Measurements from ENCODE around the gene CGN. TPM values are rescaled to one million over a fixed set of nuclear protein-coding genes. Genes with fewer than 3 reads are reported as not detected.
A peak's percentile ranks its signal among the peaks of the same experiment; 100 is the strongest.

The CGN gene
- 1.6 and 2.4 TPM in 2 replicates for total RNA-seq (2014; rRNA removed; shearing (Covaris generic))
- 0.10 TPM in 2 replicates for polyA plus RNA-seq (2015; cell fraction: cytosol; rRNA removed)
- polyA plus RNA-seq (2015; cell fraction: nucleus; rRNA removed): 3.9 TPM in 2 replicates

DNA sequence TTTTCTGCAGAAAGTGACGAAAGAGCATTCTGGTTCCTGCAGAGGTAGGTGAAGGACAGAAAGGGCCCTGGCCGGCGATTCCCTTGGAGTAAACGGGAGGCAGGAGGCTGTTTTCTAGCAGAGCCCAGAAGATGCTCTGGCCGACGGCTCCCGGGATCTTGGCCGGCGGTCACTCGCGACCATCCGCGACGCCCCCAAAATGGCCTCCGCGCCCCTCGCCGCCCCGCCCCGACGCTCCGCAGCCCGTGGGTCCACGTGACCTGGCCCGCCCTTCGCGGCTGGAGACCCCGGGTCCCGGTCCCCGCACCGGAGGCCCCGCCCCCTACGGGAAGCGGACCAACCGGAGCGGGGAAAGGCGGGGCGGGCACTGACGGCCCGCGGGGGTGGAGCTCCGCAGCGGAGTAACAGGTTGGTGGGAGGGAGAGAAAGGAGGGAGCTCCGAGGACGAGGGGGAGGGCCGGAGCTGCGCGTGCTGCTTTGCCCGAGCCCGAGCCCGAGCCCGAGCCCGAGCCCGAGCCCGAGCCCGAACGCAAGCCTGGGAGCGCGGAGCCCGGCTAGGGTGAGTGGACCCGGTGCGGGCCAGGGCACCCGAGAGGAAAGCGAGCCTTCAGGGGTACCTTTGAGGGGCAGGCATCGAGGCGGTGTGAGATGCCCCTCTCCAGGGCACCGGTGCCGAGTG is at the start of gene CGN:
Gene CGN (plus strand): TSS at position 431 of the 679 bp plus-strand sequence. CDS start 7,133 bp downstream, outside the sequence.
- DNase-seq (ENCODE audit: low read depth): peak; percentile 78

- DNase-seq (ENCODE audit: low read depth): no peak
These were observed 49.5 kb upstream of the CGN start for GRCh38 chr1:151461694-151462093.

GRCh38 chr1:151465026-151465425 is 46.2 kb upstream of the CGN start:
- DNase-seq (ENCODE audit: low read depth): no peak

DNA sequence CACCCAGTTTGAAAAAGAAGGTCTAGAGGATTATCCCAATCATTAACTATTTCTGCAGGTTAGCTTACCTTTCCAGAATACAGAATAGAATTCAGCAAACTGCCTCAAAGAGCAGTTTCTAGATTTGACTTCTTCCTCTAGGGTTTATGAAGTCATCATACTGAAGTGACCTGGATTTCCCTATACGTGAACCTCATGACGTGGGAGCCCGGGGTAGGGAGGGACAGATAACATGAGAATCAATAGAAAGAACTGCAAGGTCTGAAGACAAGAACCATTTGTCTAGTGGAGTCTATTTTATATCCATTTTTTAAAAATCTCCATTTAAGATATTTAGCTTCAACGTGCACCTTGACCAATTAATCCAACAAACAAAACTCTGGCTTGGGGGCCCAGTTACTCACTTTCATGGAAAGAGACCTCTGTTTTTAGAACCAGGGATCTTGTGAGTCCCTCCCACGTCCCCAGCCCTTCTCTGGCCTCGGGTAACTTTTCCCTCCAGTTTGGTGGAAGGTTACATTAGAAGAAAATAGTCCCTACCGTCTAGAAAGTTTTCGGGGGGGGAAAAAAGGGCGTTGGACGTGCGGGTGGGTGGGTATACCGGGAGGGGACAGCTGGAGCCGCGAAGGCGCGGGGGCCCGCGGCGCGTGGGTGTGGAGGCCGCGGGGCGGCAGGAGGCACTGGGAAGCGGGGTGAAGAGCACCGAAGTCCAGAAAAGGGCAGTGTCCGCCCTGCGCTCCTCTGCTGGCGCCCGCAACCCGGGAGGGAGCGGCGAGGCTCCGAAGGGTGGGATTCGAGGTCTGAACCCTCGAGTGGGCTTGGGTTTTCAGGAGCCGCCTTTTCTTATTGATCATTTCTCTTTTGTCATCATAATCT is 38.1 kb upstream of the CGN start:
- DNase-seq (ENCODE audit: low read depth): no peak

DNA sequence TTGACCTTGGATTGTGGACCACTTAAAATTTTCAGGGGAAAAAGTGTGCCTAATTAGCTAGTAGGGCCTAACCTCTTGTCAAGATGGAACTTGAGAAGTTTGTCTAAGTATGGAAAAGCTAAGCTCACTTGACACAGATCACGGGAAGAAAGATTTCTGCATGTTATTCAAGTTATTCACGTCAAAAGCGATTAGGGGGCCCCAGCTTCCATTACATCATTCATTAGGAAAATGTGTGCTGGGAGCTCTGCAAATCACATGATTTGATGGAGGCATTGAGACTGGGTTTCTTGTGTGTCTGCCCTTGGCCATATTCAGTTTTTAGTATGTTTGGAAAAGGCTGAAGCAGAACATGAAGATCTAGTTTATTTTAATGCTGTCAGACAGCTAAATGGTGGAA is 36.4 kb upstream of the CGN start:
- DNase-seq (ENCODE audit: low read depth): no peak

GRCh38 chr1:151475175-151475574 is 36.0 kb upstream of the CGN start:
- DNase-seq (ENCODE audit: low read depth): peak; percentile 22

DNA sequence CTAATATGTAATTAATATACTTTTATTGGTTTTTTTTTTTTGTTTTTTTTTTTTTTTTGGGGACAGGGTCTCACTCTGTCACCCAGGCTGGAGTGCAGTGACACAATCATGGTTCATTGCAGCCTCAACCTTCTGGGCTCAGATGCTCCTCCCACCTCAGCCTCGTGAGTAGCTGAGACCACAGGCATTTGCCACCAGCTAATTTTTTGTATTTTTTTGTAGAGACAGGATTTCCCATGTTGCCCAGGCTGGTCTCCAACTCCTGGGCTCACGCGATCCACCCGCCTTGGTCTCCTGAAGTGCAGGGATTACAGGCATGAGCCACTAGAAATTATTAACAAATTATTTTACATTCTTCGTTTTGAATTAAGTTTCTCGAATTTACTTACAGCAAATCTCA is 35.1 kb upstream of the CGN start:
- DNase-seq (ENCODE audit: low read depth): peak; percentile 11

- no peak for DNase-seq (ENCODE audit: low read depth)
These were observed 34.1 kb upstream of the CGN start for GRCh38 chr1:151477066-151477465.

DNA sequence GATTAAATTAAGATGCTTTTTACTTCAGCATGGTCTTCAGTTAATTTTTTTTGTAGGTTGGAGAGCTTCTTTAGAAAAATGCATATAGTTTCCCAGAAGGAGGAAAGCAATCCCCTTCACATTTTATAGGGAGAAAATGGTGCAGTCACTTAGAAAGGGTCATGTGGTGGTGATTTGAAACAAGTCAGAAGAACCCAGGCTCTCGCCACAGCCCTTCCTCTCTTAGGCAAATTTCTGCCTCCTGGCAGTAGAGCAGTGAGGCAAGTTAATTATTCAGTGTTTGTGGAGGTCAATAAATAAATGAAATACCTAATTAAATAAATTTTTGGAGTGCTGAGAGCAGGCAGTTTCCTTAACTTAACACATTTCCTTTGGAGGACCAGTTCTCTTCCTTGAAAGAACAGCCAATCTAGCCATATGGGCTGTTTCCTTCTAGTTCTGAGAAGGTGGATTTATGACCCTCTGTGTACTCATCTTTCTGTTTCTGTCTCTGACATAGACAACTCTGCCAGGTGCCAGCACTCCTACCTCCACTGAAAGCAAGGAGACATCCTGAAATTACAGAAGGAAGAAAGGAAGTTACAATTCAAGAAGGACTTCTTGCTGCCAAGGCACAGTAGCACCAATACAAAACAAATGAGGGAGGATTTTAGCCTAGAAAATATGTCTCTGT is 32.9 kb upstream of the CGN start:
- no peak for DNase-seq (ENCODE audit: low read depth)

DNA sequence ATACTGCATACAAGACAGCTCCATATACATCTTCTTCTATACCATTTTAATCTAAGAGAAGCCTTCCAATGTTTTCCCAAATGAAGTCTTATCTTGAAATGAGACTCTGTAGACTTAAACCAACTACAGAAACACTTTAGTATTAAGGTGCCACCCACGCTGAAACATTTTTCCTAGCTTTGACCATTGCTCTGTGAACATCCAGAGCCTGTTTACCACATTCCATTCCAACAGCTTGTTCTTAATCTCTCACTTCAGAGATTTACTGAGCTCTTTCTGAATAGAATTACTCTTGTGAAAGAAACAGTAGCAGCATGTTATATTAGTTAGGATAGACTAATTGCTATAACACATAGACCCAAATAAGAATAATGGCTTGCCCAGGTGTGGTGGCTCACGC is 32.3 kb upstream of the CGN start:
- no peak for DNase-seq (ENCODE audit: low read depth)

DNA sequence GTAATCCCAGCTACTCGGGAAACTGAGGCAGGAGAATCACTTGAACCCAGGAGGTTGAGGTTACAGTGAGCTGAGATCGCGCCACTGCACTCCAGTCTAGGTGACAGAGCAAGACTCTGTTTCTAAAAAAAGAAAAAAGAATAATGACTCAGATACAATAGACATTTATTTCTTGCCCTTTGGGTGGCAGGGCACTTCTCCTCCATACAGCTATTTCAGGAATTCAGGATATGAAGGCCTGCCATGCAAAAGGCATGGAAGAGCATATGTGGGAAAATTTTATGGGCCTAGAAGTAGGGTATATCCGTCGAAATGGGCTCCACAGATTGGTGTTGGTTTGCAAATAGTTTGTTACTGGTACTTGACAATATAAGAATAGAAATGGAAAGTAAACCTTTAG is 31.7 kb upstream of the CGN start:
- DNase-seq (ENCODE audit: low read depth): no peak

GRCh38 chr1:151482017-151482416 is 29.2 kb upstream of the CGN start:
- DNase-seq (ENCODE audit: low read depth): no peak

DNA sequence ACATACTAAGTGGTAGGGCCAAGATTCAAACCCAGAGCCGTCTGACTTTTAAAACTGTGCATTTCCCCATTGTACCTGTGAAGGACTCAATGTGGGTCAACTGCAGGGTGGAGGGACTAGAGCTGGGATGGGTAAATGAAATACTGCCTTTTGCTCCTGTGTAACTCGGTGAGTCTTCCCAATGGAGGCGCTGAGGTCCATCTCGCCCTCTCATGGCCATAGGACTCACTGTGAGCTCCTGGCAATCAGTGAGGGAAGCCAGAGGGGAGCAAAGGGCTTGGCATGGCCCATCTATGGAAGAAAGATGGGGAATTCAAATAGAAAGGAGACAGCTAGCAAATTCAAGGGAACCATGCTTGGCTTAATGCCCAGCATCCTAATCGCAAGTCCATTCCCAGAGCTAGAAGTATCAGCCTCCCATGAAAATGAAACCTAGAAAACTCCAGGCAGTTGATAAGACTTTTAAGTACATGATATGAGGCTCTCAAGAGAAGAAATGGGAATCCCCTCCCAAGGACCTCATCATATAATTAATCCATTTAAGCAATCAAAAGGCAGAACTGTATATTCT is 25.4 kb upstream of the CGN start:
- no peak for DNase-seq (ENCODE audit: low read depth)

DNA sequence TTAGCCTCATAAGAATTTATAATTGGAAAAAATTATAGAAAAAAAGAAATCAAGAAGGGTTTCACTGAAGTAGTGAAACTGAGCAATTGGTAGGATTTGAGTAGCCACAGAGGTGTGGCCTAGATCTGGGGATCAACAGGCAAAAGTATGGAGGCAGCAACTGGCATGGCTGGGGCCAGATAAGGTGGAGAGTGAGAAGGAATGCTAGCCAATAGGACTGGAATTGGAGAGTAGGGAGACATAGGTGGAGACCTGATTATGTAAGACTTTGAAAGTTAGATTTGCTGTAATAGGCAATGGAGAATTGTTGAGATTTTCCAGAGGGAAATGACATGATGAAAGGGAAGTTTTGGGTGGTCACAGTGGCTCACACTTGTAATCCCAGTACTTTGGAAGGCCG is 24.6 kb upstream of the CGN start:
- DNase-seq (ENCODE audit: low read depth): no peak

DNA sequence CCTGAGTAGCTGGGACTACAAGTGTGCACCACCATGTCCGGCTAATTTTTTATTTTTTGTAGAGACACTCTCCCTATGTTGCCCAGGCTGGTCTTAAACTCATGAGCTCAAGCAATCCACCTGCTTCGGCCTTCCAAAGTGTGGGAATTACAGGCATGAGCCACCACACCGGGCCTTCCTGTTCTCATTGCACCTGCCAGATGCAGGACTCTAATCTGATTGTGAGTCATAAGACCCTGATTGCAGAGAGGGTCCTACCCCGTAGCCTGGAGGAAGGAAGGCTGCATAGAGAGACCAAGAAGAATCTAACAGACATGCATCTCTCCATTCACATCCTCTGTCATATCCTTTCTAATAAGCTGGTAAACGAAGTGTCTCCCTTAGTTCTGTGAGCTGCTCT is 19.5 kb upstream of the CGN start:
- no peak for DNase-seq (ENCODE audit: low read depth)

- no peak for DNase-seq (ENCODE audit: low read depth)
These were observed 19.1 kb upstream of the CGN start for GRCh38 chr1:151492120-151492519.

DNA sequence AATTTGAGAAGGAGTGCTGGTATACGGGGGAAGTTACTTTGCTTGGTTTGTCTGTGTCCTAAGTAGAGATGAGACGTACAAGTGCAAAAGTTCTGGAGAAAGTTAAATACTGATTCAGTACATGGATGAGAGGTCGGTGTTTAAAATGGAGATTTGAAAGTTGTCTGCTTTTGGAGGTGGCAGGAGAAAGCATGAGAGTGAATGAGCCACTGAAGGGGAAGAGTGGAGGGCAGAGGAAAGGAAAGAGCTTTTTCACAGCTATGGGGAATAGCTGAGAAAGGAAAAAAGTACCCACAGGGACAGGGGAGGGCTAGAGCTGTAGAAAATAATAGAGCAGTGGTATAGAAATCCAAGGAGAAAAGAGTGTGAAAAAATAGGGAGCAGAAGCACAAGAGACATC is 18.1 kb upstream of the CGN start:
- DNase-seq (ENCODE audit: low read depth): no peak

GRCh38 chr1:151494741-151495281 is 16.4 kb upstream of the CGN start:
- peak; percentile 89 for DNase-seq (ENCODE audit: low read depth)

GRCh38 chr1:151495316-151495715 is 15.9 kb upstream of the CGN start:
- no peak for DNase-seq (ENCODE audit: low read depth)

GRCh38 chr1:151499365-151499764 is 11.8 kb upstream of the CGN start:
- DNase-seq (ENCODE audit: low read depth): no peak

- no peak for DNase-seq (ENCODE audit: low read depth)
These were observed 11.3 kb upstream of the CGN start for GRCh38 chr1:151499930-151500329.

Data from HT1080 (cell line).